Prostate gland (tissue), 2 donors: ENCODE measurements around the gene MRGPRX4. TPM values are rescaled to one million over a fixed set of nuclear protein-coding genes. Genes with fewer than 3 reads are reported as not detected.

ENCODE experiments used
- DNase-seq: peaks from one replicate; pipeline ENCODE4 v3.0.0-alpha.2; 2019; ENCODE audit warnings: low spot score
- H3K27ac ChIP-seq, 2 donors: fragments of 200-600 bp; sonication (generic); 2 replicates each; pipeline ENCODE4 v1.5.1; 2017 to 2019
- H3K27me3 ChIP-seq: fragments of 200-600 bp; sonication (generic); replicated peaks from 2 replicates; pipeline ENCODE4 v1.5.1; 2019; ENCODE audit not compliant: insufficient read depth
- H3K36me3 ChIP-seq, 2 donors: fragments of 200-600 bp; sonication (generic); 1 replicate in 1 of 2; 2 replicates in 1 of 2; pipeline versions ENCODE4 v1.5.1 to v1.8.1; 2017 to 2019
- H3K4me1 ChIP-seq: fragments of 200-600 bp; sonication (generic); replicated peaks from 2 replicates; pipeline ENCODE4 v1.5.1; 2019
- H3K4me3 ChIP-seq, 2 donors: fragments of 200-600 bp; sonication (generic); 2 replicates each; pipeline ENCODE4 v1.5.1; 2017 to 2019
- H3K9me3 ChIP-seq: fragments of 200-600 bp; sonication (generic); 2 replicates; pipeline ENCODE4 v1.5.1; 2017
- CTCF ChIP-seq, 4 experiments: fragments of 200-600 bp in 2 of 4; fragments of 450-650 bp in 2 of 4; sonication (generic) in 2 of 4; IDR thresholded peaks; 1 replicate in 3 of 4; 2 replicates in 1 of 4; pipeline ENCODE4 v1.5.1; 2016 to 2019; ENCODE audit warnings: antibody characterized with exemption in 4 of 4, mild to moderate bottlenecking in 2 of 4, moderate library complexity in 2 of 4
- POLR2A ChIP-seq: fragments of 450-650 bp; IDR thresholded peaks from one replicate; pipeline ENCODE4 v1.6.1; 2016; ENCODE audit warnings: antibody characterized with exemption, mild to moderate bottlenecking
- POLR2AphosphoS5 ChIP-seq: sonication (generic); formaldehyde crosslinking; IDR thresholded peaks from one replicate; pipeline ENCODE4 v1.6.1; 2017; ENCODE audit warnings: antibody characterized with exemption
- WGBS: methylation state at CpG from one replicate; pipeline ENCODE4 v1.1.5; 2018; 5-methylcytosine and 5-hydroxymethylcytosine counted together
- intact Hi-C: fragments of 100-400 bp; cut with DNase I; formaldehyde crosslinking; loops from one replicate; pipeline ENCODE4 v1.14.2; 2022
- total RNA-seq, 2 donors: library from RNA; depleted of rRNA; stranded (reverse); fragments of >200 nt; gene quantifications; one replicate each; pipeline ENCODE4 v1.1.0, GENCODE V29; 2016

Gene MRGPRX4
- total RNA-seq, 2 donors from 2014 or later = not detected

- H3K4me3 ChIP-seq = no peak overlapping the region
- H3K27me3 ChIP-seq = no peaks in the 10 kb centered on the region
- intact Hi-C loops = no loop called here
Measured at GRCh38 chr11:18204220-18204619, 31.6 kb downstream of the MRGPRX4 start.

DNA sequence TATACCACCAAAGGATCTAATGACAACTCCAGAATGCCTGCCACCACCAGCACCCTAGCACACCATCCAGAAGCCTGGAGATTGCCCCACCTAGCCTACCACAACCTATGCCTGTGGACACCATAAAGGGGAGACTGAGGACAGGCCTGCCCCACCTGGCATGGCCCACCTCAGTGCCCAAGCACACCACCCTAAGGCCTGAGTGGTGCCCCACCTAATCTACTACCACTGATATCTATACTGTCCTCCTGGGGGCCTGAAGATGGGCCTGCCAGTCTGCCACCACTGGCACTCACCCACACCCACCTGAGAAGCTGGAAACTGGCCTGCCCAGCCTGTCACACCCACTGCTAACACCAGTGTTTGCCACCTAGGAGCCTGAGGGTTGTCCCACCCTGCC is 32.1 kb downstream of the MRGPRX4 start:
- TF ChIP-seq CTCF (IDR thresholded peaks at IDR 0.05) (no peak), POLR2AphosphoS5 (no peak), POLR2A (no peak)
- Histone ChIP-seq H3K36me3 (no peaks in the 10 kb centered on the region), H3K4me1 (no peaks in the 10 kb centered on the region), H3K27me3 (no peaks in the 10 kb centered on the region), H3K4me3 (no peak overlapping the region), H3K27ac (no peak overlapping the region), H3K9me3 (no peaks in the 10 kb centered on the region)
- DNase-seq = no peak
- intact Hi-C loops = no loop called here

More at GRCh38 chr11:18204220-18204619, 31.6 kb downstream of the MRGPRX4 start:
- TF ChIP-seq POLR2A = no peak
- no peak for TF ChIP-seq CTCF (IDR thresholded peaks at IDR 0.05)
- no peak for TF ChIP-seq POLR2AphosphoS5
- WGBS = 80% methylated on average over 3 of the region's 3 CpGs
- H3K27ac ChIP-seq = no peak overlapping the region
- H3K9me3 ChIP-seq = no peaks in the 10 kb centered on the region
- H3K36me3 ChIP-seq = no peaks in the 10 kb centered on the region
- DNase-seq = no peak
- no peaks in the 10 kb centered on the region for H3K4me1 ChIP-seq

DNA sequence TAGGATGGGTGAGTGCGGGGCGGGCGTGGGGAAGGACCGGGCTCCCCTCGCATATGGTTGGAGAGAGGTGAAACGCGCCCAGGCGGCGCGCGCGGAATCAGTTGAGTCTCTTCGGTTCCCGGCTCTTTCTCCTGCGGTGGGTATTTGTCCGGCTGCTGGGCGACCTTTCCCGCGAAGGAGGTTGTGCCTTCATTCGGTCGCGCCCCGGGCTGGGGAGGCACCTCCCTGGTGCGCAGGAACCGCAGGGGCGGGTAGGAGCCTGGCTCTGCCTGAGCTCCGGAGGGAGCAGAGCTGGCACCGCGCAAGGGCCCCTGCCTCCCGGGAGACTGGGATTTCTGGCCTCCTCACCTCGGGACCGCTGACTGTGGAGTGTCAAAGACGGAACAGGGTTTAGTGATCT is 36.4 kb downstream of the MRGPRX4 start:
- H3K4me3 ChIP-seq = no peak overlapping the region
- WGBS = 29% methylated on average over 33 of the region's 33 CpGs

GRCh38 chr11:18221274-18221876 is 48.7 kb downstream of the MRGPRX4 start:
- Histone ChIP-seq H3K9me3 (no peaks in the 10 kb centered on the region), H3K36me3 (no peaks in the 10 kb centered on the region), H3K4me1 (no peaks in the 10 kb centered on the region), H3K27me3 (no peaks in the 10 kb centered on the region), H3K4me3 (no peak overlapping the region), H3K27ac (no peak overlapping the region)
- TF ChIP-seq POLR2AphosphoS5 (no peak), POLR2A (no peak), CTCF (IDR thresholded peaks at IDR 0.05) (no peak)
- intact Hi-C loops = no loop called here
- no peak for DNase-seq
- WGBS = 77% methylated on average over 4 of the region's 5 CpGs

More for the DNA sequence above, 36.4 kb downstream of the MRGPRX4 start:
- Histone ChIP-seq H3K27ac (no peak overlapping the region), H3K4me1 (no peaks in the 10 kb centered on the region), H3K9me3 (no peaks in the 10 kb centered on the region), H3K36me3 (no peaks in the 10 kb centered on the region), H3K27me3 (no peaks in the 10 kb centered on the region)
- TF ChIP-seq POLR2AphosphoS5 = no peak
- TF ChIP-seq POLR2A = no peak
- no peak for TF ChIP-seq CTCF (IDR thresholded peaks at IDR 0.05)
- intact Hi-C loops = no loop called here
- no peak for DNase-seq

- intact Hi-C loops = no loop called here
- no peaks in the 10 kb centered on the region for H3K27me3 ChIP-seq
- 90% methylated on average over 3 of the region's 3 CpGs for WGBS
- H3K27ac ChIP-seq = no peak overlapping the region
- H3K4me3 ChIP-seq = no peak overlapping the region
- no peaks in the 10 kb centered on the region for H3K9me3 ChIP-seq
- TF ChIP-seq POLR2AphosphoS5 = no peak
- no peak for TF ChIP-seq CTCF (IDR thresholded peaks at IDR 0.05)
- TF ChIP-seq POLR2A = no peak
- DNase-seq = no peak
- no peaks in the 10 kb centered on the region for H3K36me3 ChIP-seq
- H3K4me1 ChIP-seq = no peaks in the 10 kb centered on the region
Measured at GRCh38 chr11:18222814-18223421, 50.3 kb downstream of the MRGPRX4 start.
